ENCODE measurements around the gene SMAD7.

Gene SMAD7

GRCh38 chr18:48913201-48913600, 37.6 kb downstream of the SMAD7 start:
- no peak for DNase-seq

- DNase-seq: no peak
Observed at GRCh38 chr18:48910972-48911545, 39.7 kb downstream of the SMAD7 start.

DNA sequence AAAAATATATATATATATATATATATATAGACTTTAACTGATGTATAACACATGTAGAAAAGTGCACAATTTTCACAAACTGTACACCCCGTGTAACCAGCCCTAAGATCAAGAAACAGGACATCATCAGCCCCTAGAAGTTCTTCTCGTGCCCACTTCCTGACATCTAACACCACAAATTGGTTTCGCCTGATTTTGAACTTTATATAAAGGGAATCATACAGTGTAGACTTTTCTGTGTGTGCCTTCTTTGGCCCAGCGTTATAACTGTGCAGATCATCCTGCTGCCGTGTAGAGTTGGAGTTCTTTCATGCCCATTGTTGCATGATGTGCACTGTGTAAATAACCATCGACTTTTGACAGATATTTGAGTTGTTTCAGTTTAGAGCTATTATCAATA, 41.0 kb downstream of the SMAD7 start:
- DNase-seq: no peak

- no peak for DNase-seq
Observed at GRCh38 chr18:48908916-48909315, 41.8 kb downstream of the SMAD7 start.

GRCh38 chr18:48905513-48905912, 45.3 kb downstream of the SMAD7 start:
- no peak for DNase-seq

DNA sequence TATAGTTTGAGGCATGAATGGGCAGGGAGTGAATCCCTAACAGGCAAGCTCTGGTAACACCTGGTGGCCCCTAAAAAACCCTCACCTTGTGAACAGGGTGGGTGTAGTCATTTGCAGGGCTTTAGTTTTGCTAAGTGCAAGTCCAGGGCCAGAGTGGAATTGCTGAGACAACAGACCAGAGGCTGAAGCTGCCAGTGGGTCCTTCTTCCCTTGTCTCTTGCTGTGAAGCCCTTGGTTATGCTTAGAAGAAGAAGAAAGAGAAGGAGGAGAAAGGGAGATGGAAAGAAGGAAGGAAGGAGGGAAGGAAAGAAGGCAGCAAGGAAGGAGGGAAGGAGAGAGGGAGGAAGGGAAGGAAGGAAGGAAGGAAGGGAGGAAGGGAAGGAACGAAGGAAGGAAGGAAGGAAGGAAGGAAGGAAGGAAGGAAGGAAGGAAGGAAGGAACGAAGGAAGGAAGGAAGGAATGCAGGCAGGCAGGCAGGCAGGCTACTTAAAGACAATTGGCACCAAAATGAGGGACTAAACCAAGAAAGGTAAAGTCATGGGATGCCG, 45.8 kb downstream of the SMAD7 start:
- DNase-seq: no peak

DNA sequence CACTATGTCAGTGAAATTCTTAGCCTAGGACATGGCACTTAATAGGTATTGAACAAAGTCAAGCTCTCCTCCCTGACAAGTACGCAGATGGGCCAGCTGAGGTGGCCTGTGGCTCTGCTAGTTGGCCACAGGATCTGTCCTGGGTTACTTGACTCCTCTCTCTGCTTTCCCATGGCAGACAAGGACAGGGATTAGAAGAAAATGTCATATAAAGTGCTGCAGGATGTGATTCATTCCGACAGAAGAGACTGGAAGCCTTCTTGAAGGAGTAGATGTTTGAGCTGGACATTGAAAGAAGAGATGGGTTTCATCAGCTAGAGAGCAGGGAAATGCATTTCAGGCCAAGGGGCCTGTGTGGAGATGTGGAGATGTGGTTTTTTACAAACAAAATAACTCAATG, 46.7 kb downstream of the SMAD7 start:
- no peak for DNase-seq

- no peak for DNase-seq
Observed at GRCh38 chr18:48902856-48903601, 47.7 kb downstream of the SMAD7 start.

- no peak for DNase-seq
Observed at GRCh38 chr18:48902023-48902855, 48.5 kb downstream of the SMAD7 start.

- no peak for DNase-seq
Observed at GRCh38 chr18:48901145-48902022, 49.4 kb downstream of the SMAD7 start.

DNA sequence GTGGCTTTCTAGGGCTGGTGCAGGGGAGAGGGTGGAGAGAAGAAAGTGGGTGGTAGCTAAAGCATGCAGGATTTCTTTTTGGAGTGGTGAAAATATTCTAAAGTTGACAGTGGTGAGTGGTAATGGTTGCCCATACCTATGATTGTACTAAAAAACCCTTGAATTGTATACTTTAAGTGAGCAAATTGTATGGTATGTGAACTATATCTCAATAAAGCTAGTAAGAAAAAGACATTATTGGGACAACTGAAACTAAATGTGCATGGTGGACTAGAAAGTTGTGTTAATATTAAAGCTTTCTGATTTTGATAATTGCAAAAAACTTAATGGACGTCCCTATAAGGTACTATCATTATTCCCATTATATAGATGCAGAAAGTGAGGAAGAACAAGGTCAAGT, 50.3 kb downstream of the SMAD7 start:
- DNase-seq: no peak

- no peak for DNase-seq
Observed at GRCh38 chr18:48899558-48900174, 51.1 kb downstream of the SMAD7 start.

- DNase-seq: no peak
Observed at GRCh38 chr18:48898521-48898920, 52.2 kb downstream of the SMAD7 start.

DNA sequence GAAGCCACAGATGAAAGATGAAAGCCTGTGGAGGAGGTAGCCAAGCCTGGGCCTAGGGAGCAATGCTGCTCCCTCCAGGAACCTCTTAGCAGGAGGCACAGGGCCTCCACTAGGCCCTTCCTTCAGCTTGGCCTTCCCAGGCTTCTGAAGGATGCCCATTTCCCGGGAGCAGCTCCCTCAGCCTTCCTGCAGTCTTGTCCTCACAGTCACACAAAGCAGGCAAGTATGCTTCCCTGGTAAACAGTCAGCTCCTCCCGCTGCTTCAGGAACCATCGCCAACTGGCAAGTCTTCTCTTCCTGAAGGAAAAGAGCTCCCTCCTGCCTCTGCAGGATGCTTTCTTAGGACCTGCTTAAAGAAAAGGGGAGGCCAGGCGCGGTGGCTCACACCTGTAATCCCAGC, 53.2 kb downstream of the SMAD7 start:
- DNase-seq: no peak

DNA sequence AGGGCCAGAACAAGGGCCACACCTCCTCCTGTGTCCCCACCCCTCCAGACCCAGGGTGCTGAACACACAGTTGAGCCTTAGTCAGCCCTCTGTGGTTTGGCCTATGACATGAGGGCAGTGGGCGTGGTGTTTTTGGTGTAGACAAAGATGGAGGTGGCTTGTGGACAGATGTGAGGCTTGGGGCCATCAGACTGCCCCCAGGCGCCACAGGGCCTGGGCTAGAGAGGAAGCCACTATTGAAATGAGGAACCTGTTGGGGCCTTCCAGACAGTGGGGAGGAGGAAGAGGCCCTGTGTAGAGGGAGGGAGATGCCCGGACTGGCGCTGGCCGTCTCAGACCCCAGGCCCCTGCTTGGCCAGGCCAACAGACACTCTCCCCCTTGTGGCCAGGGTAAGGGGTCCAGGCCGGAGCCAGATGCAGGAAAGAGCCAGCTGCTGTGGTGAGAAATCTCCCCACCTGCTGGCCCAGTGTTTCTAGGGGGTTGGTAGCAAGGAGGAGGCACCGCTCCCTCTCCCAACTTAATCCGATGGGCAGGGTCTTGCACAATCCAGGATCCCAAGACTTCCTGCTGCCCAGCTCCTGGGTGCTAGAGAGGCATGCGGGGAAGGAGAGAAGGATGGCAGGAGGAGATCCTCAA, 53.8 kb downstream of the SMAD7 start:
- DNase-seq: no peak

GRCh38 chr18:48896326-48896874, 54.4 kb downstream of the SMAD7 start:
- no peak for DNase-seq

GRCh38 chr18:48894799-48895346, 55.9 kb downstream of the SMAD7 start:
- no peak for DNase-seq

DNA sequence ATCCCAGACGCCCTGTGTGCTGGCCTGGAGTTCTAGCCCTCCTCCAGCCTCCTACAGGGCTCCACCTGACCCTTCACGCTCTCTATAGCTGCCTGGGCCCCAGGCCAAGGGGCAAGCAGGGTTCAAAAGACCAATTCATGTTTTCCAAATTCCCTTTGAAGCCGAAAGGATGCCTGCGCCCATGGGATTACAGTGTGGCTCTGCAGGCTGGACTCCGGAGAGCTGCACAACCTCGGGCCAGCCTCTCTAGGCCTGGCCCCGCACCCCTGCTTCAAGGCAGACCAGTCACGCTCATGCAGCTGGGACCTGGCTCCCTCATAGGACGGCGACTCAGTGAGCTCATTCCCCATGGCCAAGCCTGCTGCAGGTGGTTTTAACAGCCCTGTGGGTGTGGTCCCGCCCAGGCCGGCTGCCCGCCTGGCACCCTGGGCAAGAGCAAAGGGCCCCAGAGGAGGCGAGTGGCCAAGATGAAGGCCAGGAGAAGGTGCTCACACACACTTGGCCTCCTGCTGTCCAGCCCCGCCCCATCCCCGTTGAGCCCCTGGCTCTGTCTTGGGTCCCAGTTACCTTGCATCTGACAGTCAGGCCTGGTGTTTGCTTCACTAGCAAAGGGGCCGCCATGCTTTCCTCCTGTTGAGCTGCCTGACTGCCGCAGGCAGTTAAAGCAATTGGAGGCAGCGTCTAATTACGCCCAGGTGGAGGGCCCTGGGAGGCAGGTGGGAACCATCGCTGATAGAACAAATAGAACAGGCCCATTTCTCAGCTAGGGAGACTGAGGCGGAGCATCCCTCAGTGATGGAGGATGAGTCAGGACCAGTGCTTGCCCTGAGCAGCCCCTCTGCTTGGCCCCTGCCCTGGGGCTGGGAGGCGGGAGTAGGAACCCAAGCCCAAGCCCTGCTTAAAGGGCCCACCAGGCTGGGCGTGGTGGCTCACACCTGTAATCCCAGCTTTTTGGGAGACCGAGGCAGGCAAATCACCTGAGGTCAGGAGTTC, 56.9 kb downstream of the SMAD7 start:
- no peak for DNase-seq

DNA sequence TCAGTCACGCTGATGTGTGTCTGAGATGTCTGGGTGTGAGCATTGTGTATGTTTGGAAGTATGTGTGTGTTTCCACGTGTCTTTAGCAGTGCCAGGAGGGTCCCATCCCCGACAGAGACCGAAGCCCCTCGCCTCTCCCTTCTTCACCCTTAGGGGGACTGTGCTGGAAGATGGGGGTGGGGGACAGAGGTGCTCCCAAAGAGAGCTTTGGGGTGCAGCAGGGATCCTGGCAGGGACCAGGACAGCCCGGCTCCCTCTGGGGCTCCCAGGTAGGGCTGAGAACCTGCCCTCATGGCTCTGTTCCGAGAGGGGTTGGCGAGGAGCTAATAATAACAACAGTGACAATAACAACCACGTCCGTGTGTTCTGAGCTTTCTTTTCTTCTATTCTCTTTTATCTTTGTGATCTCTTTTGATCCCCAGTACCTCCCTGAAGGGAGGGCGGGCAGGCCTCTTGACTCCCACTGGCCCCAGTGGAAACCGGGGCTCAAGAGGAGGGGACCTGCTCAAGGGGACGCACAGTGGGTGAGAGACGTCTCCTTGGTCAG, 57.6 kb downstream of the SMAD7 start:
- no peak for DNase-seq

Data from activated CD4-positive, alpha-beta T cell treated with anti-CD3 and anti-CD28 coated beads, Interleukin-2, amount 50 U/mL, for 16 hours (primary cell).